ENCODE data around the gene SCCPDH.
"Not testable (repeated sequence)": the region's sequence is repeated elsewhere in the genome, so short reads cannot be mapped to it uniquely, and the experiment has no call there.

SCCPDH gene

DNA sequence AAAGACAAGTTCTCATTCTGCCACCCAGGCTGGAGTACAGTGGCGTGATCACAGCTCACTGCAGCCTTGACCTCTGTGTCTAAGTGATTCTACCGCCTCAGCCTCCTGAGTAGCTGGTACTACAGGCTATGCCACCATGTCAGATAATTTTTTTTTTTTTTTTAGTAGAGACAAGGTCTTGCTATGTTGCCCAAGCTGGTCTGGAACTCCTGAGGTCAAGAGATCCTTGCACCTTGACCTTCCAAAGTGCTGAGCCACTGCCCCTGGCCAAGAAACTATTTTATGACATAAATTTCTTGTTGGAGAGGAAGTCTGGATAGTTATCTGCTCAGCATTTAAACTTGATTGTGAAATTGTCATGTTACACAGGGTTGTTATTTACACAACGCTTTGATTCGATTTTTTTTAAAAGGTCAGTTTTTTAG, 2.1 kb downstream of the SCCPDH start:
- TF ChIP-seq GATA1 (IDR thresholded peaks at IDR 0.05; ENCODE audit: low read depth, low read length) = no peak
- TF ChIP-seq POLR2A (IDR thresholded peaks at IDR 0.05; ENCODE audit: low read length) = no peak
- no peak for DNase-seq

GRCh38 chr1:246726881-246727280, 2.7 kb downstream of the SCCPDH start:
- TF ChIP-seq GATA1 (IDR thresholded peaks at IDR 0.05; ENCODE audit: low read depth, low read length) (no peak), POLR2A (IDR thresholded peaks at IDR 0.05; ENCODE audit: low read length) (no peak)
- no peak for DNase-seq

DNA sequence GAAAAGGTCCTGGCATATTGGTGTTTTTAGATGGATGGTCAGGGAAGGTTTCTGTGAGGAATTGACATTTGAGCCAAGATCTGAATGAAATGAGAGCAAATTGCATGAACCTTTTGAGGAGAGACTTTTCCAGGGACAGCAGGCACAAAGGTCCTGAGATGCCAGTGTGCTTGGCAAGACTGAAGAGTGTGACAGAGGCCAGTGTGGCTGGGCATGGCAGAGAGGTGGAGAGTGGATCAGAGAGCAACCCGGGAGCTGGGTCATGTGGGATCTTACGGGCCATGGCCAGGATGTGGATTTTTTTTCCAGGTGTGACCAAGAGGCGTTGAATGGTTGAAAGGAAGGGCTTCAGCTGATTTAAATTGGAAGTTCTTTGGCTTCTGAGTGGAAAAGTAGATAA, 3.4 kb downstream of the SCCPDH start:
- DNase-seq = no peak
- TF ChIP-seq GATA1 (IDR thresholded peaks at IDR 0.05; ENCODE audit: low read depth, low read length) (no peak), POLR2A (IDR thresholded peaks at IDR 0.05; ENCODE audit: low read length) (no peak)

DNA sequence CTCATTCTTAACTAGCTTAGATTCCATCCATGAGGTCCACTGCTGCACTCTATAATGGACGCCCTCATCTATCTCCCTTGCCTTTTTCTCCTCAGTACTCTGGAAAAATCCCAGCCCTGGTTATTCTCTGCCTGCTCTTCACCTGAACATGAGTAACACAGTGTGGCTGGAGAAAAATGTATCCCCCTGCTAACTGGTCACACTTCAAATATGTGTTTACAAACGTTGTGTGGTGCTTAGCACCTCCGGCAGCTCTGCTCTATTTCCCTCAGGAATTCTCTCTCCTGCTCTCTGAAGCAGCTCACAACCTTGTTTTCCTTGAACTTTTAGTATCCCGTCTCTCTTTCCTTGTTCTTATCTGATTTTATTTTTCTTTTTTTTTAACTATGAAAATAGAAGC, 4.1 kb downstream of the SCCPDH start:
- TF ChIP-seq GATA1 (IDR thresholded peaks at IDR 0.05; ENCODE audit: low read depth, low read length) (no peak), POLR2A (IDR thresholded peaks at IDR 0.05; ENCODE audit: low read length) (no peak)
- no peak for DNase-seq

DNA sequence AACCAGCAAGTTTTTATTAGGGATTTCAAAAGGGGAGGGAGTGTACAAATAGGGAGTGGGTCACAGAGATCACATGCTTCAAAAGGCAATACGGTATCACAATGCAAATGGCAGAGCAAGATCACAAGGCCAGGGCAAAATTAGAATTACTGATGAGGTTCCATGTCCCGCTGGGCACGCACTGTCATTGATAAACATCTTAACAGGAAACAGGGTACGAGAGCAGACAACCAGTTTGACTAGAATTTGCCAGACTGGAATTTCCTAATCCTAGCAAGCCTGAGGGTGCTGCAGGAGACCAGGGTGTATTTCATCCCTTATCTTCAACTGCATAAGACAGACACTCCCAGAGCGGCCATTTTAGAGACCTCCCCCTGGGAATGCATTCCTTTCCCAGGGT, 4.8 kb downstream of the SCCPDH start:
- DNase-seq = not testable (repeated sequence)

DNA sequence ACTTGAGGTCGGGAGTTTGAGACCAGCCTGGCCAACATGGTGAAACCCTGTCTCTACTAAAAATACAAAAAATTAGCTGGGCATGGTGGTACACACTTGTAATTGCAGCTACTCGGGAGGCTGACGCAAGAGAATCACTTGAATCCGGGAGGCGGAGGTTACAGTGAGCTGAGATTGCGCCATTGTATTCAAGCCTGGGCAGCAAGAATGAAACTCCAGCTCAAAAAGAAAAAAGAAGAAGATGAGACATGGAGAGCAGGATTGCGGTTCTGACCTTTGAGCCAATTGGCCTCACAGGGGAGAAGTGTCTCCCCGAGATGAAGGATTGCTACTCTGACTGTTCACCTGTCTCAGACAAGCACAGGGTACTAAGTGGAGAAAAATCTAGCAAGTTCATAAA, 6.6 kb downstream of the SCCPDH start:
- TF ChIP-seq GATA1 (IDR thresholded peaks at IDR 0.05; ENCODE audit: low read depth, low read length) = no peak
- no peak for TF ChIP-seq POLR2A (IDR thresholded peaks at IDR 0.05; ENCODE audit: low read length)
- DNase-seq = no peak

DNA sequence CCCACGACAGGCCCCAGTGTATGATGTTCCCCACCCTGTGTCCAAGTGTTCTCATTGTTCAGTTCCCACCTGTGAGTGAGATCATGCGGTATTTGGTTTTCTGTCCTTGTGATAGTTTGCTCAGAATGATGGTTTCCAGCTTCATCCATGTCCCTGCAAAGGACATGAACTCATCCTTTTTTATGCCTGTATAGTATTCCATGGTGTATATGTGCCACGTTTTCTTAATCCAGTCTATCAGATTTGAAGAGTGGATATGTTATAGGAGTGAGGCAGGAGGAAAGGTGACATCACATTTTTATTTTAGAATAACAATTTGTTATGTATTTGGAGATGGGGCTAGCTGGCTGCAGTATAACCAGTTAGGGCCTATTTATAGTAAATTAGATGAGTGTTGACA, 7.7 kb downstream of the SCCPDH start:
- DNase-seq = not testable (repeated sequence)

- DNase-seq = no peak
- TF ChIP-seq POLR2A (IDR thresholded peaks at IDR 0.05; ENCODE audit: low read length) = no peak
- no peak for TF ChIP-seq GATA1 (IDR thresholded peaks at IDR 0.05; ENCODE audit: low read depth, low read length)
These were observed 9.5 kb downstream of the SCCPDH start for GRCh38 chr1:246733704-246734103.

GRCh38 chr1:246734866-246735265, 10.7 kb downstream of the SCCPDH start:
- DNase-seq = no peak
- TF ChIP-seq GATA1 (IDR thresholded peaks at IDR 0.05; ENCODE audit: low read depth, low read length) (no peak), POLR2A (IDR thresholded peaks at IDR 0.05; ENCODE audit: low read length) (no peak)

DNA sequence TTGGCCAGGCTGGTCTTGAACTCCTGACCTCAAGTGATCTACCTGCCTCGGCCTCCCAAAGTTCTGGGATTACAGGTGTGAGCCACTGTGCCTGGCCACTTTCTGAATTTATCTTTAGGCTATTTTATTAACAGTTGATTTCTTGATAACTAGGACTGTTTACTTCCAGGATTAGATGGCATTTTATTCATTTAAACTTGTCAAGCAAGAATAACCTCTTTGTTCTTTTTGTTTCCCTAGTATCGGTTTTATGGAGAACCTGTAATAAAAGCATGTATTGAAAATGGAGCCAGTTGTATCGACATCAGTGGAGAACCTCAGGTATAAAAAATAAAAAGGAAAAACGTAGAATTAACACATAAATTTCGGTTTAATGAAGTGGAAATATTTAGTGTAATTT, 11.5 kb downstream of the SCCPDH start:
- TF ChIP-seq GATA1 (IDR thresholded peaks at IDR 0.05; ENCODE audit: low read depth, low read length) (no peak), POLR2A (IDR thresholded peaks at IDR 0.05; ENCODE audit: low read length) (no peak)
- no peak for DNase-seq

- no peak for TF ChIP-seq GATA1 (IDR thresholded peaks at IDR 0.05; ENCODE audit: low read depth, low read length)
- no peak for TF ChIP-seq POLR2A (IDR thresholded peaks at IDR 0.05; ENCODE audit: low read length)
- no peak for DNase-seq
These were observed 18.2 kb downstream of the SCCPDH start for GRCh38 chr1:246742396-246742795.

GRCh38 chr1:246746155-246746554, 21.9 kb downstream of the SCCPDH start:
- not testable (repeated sequence) for DNase-seq

DNA sequence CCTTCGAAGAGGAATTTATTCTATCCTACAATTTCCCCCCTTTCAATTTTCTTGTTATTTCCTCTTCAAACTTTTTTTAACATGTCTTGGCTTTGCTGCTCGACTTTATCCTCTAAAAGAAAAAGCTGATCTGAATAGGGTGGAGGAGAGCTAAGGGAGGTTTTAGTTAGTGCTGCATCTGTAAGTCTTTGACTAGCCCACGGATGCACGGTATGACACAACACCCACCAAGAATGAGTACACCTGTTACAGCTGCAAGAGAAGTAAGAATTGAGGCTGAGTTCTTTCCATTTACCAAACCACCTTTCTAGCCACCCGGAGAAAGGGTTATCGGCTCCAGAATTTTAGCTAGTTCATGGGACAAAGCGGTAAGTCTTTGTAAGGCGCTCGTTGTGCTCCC, 23.8 kb downstream of the SCCPDH start:
- no peak for DNase-seq
- TF ChIP-seq POLR2A (IDR thresholded peaks at IDR 0.05; ENCODE audit: low read length) (no peak), GATA1 (IDR thresholded peaks at IDR 0.05; ENCODE audit: low read depth, low read length) (no peak)

DNA sequence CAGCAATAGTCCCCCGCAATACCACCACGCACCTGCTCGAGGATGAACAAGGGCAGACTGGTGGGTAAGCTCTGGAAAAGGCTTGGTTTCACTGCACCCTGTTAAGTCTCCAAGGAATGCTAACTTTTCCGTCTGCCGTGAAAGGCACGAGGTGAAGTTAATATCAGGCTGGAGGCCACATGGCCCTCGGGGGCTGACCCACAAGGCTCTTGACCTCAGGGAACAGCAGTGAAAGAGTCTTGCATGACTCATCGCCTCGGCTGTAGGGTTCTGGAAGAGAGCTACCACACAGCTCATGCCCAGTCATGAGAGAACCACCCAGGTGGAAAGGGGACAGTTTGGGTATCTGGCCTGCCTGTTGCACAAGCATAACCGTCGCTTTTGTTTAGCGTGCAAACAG, 24.7 kb downstream of the SCCPDH start:
- DNase-seq = no peak

GRCh38 chr1:246750752-246751151, 26.5 kb downstream of the SCCPDH start:
- TF ChIP-seq GATA1 (IDR thresholded peaks at IDR 0.05; ENCODE audit: low read depth, low read length) (no peak), POLR2A (IDR thresholded peaks at IDR 0.05; ENCODE audit: low read length) (no peak)
- DNase-seq = no peak

More for the DNA sequence above, 24.7 kb downstream of the SCCPDH start:
- TF ChIP-seq GATA1 (IDR thresholded peaks at IDR 0.05; ENCODE audit: low read depth, low read length) (no peak), POLR2A (IDR thresholded peaks at IDR 0.05; ENCODE audit: low read length) (no peak)

DNA sequence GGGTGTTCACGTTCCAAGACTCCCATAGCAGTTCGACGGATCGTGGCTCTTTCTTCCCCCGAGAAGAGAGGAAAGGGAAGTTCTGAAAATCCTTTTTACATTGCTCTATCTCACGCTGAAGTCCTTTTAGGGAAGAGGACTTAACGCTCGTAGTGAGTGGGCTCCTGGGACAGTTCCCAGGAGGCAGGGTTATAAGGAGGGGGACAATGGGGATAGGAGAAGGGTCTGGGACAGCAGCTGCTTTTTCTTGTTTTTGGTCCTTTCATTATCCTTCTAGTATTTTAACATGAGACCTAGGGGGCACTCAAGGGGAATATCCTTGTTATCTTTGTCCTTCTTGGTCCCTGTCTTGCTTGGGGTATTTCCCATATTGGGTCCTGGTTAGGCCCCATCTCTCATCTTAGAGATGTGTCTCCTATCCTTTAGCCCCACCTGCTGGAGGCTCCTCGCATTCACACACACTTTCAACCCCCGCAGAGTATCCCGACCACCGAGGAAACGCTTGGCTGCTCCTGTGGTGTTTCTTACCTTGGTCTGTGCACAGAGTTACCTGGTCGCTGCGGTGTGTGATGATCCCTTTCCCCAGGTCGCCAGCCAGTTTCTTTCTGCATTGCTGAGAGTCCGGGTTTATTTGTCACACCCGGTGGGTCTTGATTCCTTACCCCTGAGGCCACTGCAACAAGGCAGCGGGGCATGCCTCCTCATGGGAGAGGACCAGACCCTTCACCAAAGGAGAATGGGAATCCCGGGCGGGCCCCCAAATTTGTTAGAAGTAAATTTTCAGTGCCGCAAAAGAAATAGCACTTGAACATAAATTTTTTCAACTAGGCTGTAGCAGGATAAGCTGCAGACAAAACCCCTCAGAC, 29.7 kb downstream of the SCCPDH start:
- peak; percentile 62 to 74 for DNase-seq
- TF ChIP-seq POLR2A (IDR thresholded peaks at IDR 0.05; ENCODE audit: low read length) (no peak), GATA1 (IDR thresholded peaks at IDR 0.05; ENCODE audit: low read depth, low read length) (no peak)

Data from erythroblast (primary cell).